Measurements from ENCODE around the gene PPP2R5A. TPM values are rescaled to one million over a fixed set of nuclear protein-coding genes. Genes with fewer than 3 reads are reported as not detected.

Gene PPP2R5A
- total and polyA plus RNA-seq, 12 donors, result 44.2 to 86.8 (median 57.3) TPM

- no peak for ATAC-seq
- H3K4me1 ChIP-seq, result peaks cover 0 to 82% (median 68%) of the 10 kb centered on the region in 9 donors
- TF ChIP-seq CTCF (IDR thresholded peaks at IDR 0.05), result no peak
- no peak for DNase-seq
- intact Hi-C loops (cut with DNase I), result loop anchor here in 9 of 10 donors (1.0 to 10.0 kb wide), 9 partner anchors 51 to 216 kb away; no protein-coding TSS in a partner anchor
- H3K27ac ChIP-seq, result peak overlapping the region in 7 of 10 donors; percentile 97 to 99 (median 98)
- H3K27me3 ChIP-seq, result no peaks in the 10 kb centered on the region
- H3K36me3 ChIP-seq, result no peaks in the 10 kb centered on the region
- H3K9me3 ChIP-seq, result no peaks in the 10 kb centered on the region
- peak overlapping the region in 8 of 10 donors; percentile 81 to 95 (median 93) for H3K4me3 ChIP-seq
These were observed 3.4 kb downstream of the PPP2R5A start for GRCh38 chr1:212288615-212289014.

GRCh38 chr1:212289262-212290077, 4.3 kb downstream of the PPP2R5A start:
- DNase-seq, result no peak
- no peaks in the 10 kb centered on the region for H3K9me3 ChIP-seq
- no peak for ATAC-seq
- peaks cover 0 to 82% (median 69%) of the 10 kb centered on the region in 9 donors for H3K4me1 ChIP-seq
- H3K27me3 ChIP-seq, result no peaks in the 10 kb centered on the region
- intact Hi-C loops (cut with DNase I), result loop anchor here (1.0 to 10.0 kb wide), 14 partner anchors 38 to 217 kb away; no protein-coding TSS in a partner anchor
- 29 to 35% methylated on average over 4 of the region's 4 CpGs for WGBS, 2 donors
- no peak for TF ChIP-seq CTCF (IDR thresholded peaks at IDR 0.05)
- H3K27ac ChIP-seq, result peak overlapping the region in 4 of 10 donors; percentile 98 to 99 (median 98)
- H3K36me3 ChIP-seq, result no peaks in the 10 kb centered on the region
- peak overlapping the region in 8 of 10 donors; percentile 81 to 95 (median 93) for H3K4me3 ChIP-seq

GRCh38 chr1:212290608-212291007, 5.4 kb downstream of the PPP2R5A start:
- Histone ChIP-seq H3K9me3 (no peaks in the 10 kb centered on the region), H3K4me3 (peak overlapping the region in 3 of 10 donors; percentile 9 to 95 (median 93)), H3K4me1 (peaks cover 0 to 91% (median 79%) of the 10 kb centered on the region in 9 donors), H3K36me3 (no peaks in the 10 kb centered on the region), H3K27me3 (no peaks in the 10 kb centered on the region), H3K27ac (peak overlapping the region in 4 of 10 donors; percentile 7 to 98 (median 15))
- ATAC-seq, result no peak
- DNase-seq, result no peak
- intact Hi-C loops (cut with DNase I), result loop anchor here in 9 of 10 donors (2.0 to 10.0 kb wide), 8 partner anchors 37 to 218 kb away; no protein-coding TSS in a partner anchor
- no peak for TF ChIP-seq CTCF (IDR thresholded peaks at IDR 0.05)

GRCh38 chr1:212291505-212292134, 6.4 kb downstream of the PPP2R5A start:
- DNase-seq (no peak), ATAC-seq (peak; percentile 56 to 82 (median 74))
- TF ChIP-seq CTCF (IDR thresholded peaks at IDR 0.05), result peak in 7 of 9 donors; percentile 54 to 78 (median 68)
- Histone ChIP-seq H3K27ac (peak overlapping the region in 4 of 10 donors; percentile 4 to 98 (median 9)), H3K4me1 (peaks cover 0 to 100% (median 80%) of the 10 kb centered on the region in 9 donors), H3K4me3 (peak overlapping the region in 1 of 10 donors; percentile 9), H3K27me3 (no peaks in the 10 kb centered on the region), H3K36me3 (no peaks in the 10 kb centered on the region), H3K9me3 (no peaks in the 10 kb centered on the region)
- intact Hi-C loops (cut with DNase I), result loop anchor here in 9 of 10 donors (2.0 to 10.0 kb wide), 10 partner anchors 36 to 223 kb away; no protein-coding TSS in a partner anchor
- 28 to 30% methylated on average over 6 of the region's 6 CpGs for WGBS, 2 donors

Data from heart right ventricle (tissue), 16 donors.